Cerebellar nuclear complex (tissue), 1 donor: ENCODE results near the gene RPP14.
"Not testable (repeated sequence)": the region's sequence is repeated elsewhere in the genome, so short reads cannot be mapped to it uniquely, and the experiment has no call there.

Source experiments
- DNase-seq, 2 experiments: peaks; one replicate each; lab custom pipeline; 2025; lab: John Stamatoyannopoulos, UW

Gene RPP14

DNA sequence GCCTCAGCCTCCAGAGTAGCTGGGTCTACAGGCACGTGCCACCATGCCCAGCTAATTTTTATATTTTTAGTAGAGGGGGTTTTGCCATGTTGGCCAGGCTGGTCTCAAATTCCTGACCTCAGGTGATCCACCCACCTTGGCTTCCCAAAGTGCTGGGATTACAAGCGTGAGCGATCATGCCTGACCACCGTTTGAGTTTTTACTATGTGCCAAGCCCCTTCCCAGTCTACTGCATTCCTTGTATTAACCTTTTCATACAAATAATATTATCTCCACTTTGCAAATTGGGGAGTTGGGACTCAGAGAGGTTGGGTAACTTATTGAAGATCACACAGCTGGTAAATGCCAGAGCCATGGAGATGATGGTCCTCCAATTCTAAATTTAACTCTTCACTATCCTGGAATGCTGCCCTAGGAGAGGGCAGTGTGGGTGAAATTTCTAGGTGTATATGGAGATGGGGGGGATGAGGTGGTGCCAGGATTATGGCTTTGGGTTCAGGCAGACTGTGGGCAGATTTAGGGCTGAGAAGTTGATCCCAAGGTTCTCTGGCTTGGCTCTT lies 25.6 kb downstream of the RPP14 start:
- DNase-seq, result no peak

GRCh38 chr3:58332575-58333188 lies 26.6 kb downstream of the RPP14 start, which contains the start of gene PXK:
TSS of gene PXK (plus strand) at chr3:58332892. CDS start at chr3:58332989, 97 bp downstream.
- peak; percentile 4 to 35 for DNase-seq

DNA sequence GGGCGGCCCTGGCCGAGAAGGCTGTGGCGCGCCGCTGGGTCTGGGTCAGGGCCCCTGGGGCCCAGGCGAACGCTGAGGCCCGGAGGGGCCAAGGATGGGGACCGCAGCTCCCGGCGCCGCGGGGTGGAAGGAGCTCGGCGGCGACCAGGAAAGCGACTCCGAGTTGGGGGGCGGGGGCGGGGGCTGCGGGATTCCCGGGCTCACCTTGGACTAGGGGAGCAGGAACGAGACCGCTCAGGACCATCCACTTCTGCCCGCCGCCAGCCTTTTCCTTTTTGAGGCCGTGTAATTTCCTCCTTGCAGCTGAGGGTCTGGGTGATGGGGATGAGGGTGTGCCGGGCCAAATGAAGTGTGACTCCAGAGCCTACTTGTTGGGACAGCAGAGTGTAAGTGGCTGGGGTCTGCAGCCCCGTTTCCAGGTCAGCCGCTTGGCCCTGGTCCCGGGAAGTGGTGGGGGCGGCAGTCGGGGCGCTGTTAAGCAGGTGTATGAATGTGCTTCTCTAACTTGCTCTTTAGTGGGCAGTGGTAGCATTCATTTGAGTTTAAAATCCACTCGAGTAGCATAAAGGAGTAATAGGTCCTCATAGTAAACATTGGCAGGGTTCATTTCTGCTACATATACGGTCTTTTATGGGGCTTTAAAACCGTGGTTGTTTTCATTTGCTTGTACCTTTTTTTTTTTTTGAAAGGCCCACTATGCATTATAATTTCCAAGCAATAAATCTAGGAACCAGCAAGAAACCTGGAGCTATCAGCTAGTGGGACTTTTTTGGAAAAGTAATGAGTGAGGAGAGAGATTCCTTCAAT lies 27.4 kb downstream of the RPP14 start:
- DNase-seq, result no peak

- DNase-seq, result no peak
Observed at GRCh38 chr3:58334013-58334321, 27.9 kb downstream of the RPP14 start.

DNA sequence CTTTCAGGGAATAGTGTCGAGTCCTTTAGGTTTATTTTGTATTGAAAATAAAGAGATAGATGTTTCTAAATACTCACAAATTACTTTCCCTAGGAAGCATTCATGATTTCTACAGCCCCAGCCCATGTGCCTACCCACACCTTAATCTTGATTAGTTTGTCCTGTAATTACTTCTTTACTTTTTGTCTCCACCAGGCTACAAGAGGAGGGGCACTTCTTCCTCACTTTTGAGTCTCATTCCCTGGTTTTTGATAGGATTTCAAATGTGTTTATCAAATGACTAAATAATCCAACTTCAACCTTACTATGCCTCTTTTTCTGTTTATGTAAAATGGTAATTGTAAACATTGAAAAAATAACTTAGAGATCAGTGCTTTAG lies 28.4 kb downstream of the RPP14 start:
- DNase-seq, result no peak

GRCh38 chr3:58335652-58335947 lies 29.6 kb downstream of the RPP14 start:
- DNase-seq, result no peak

GRCh38 chr3:58336135-58336882 lies 30.3 kb downstream of the RPP14 start:
- DNase-seq, result no peak

GRCh38 chr3:58337190-58337589 lies 31.1 kb downstream of the RPP14 start:
- DNase-seq, result no peak

DNA sequence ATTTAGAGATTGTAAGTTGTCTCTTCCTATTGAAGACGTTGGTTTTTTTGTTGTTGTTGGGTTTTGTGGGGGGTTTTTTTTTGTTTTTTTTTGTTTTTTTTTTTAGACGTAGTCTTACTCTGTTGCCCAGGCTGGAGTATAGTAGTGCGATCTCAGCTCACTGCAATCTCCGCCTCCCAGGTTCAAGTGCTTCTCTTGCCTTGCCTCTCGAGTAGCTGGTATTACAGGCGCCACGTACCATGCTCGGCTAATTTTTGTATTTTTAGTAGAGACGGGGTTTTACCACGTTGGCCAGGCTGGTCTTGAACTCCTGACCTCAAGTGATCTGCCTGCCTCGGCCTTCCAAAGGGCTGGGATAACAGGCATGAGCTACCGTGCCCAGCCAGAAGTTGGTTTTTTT lies 33.1 kb downstream of the RPP14 start:
- DNase-seq, result not testable (repeated sequence)

GRCh38 chr3:58340594-58341244 lies 34.7 kb downstream of the RPP14 start:
- DNase-seq, result no peak

DNA sequence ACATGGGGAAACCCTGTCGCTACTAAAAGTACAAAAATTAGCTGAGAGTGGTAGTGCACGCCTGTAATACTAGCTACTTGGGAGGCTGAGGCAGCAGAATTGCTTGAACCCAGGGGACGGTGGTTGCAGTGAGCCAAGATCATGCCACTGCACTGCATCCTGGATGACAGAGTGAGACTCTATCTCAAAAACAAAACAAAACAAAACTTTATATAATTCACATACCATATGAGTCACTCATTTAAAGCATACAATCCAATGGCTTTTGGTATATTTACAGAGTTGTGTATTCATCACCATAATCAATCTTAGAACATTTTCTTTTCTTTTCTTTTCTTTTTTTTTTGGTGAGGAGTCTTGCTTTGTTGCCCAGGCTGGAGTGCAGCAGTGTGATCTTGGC lies 35.3 kb downstream of the RPP14 start:
- no peak for DNase-seq

DNA sequence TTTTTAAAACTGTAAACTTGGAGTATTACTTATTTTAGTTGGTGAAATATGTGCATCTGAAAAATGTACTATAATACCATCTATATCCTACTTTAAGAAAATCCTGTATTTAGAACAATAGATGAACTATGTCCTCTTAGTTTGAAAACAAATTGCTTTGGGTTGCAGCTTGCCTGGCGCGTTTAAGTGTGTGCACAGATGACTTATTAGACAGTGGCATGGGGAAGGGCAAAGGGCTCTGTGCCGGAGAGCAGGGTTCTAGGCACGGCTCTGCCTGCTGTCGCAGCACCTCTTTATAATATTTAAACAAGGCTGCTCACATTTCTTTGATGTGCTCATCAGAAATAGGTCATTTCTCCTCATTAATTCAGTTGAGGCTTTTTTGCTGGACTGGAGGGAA lies 36.6 kb downstream of the RPP14 start:
- no peak for DNase-seq

GRCh38 chr3:58345457-58345856 lies 39.4 kb downstream of the RPP14 start:
- no peak for DNase-seq

DNA sequence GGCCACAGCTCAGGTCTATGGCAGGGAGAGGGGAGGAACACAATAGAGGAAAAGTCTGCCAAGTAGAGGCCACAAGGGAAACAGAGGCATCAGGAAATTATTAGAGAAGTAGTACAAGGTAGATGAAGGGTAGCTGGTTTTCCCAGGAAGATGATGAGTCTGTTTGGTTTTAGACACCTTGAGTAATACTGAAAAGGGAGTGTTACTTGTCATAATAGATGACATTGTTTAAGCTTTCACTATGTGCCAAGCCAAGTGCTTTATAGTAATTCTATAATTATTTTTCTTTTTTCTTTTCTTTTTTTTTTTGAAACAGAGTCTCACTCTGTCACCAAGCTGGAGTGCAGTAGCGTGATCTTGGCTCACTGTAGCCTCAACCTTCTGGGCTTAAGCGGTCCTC lies 40.3 kb downstream of the RPP14 start:
- no peak for DNase-seq

GRCh38 chr3:58347984-58348383 lies 41.9 kb downstream of the RPP14 start:
- DNase-seq, result no peak

- DNase-seq, result no peak
Observed at GRCh38 chr3:58349792-58350626, 44.0 kb downstream of the RPP14 start.

GRCh38 chr3:58350627-58351013 lies 44.6 kb downstream of the RPP14 start:
- no peak for DNase-seq

- DNase-seq, result no peak
Observed at GRCh38 chr3:58351920-58352319, 45.9 kb downstream of the RPP14 start.

DNA sequence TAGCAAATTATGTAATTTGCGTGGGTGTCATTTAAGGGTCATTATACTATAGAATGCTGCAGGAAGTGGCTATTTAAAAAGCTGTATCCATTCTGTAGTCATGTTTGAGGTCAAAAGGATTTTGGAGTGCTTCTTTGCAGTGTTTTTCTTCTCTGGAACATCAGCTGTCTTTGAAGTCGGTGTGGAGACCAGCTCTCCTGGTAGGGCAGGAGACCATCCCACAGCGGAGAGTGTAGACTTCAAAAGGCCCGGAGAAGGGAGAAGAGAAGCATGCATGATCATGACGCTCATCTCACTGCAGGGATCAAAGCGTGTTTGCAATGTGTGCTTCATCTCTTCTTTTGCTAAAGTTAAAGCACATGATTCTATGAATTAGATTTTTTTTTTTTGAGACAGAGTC lies 46.6 kb downstream of the RPP14 start:
- DNase-seq, result no peak

- DNase-seq, result no peak
Observed at GRCh38 chr3:58353722-58354553, 47.9 kb downstream of the RPP14 start.

GRCh38 chr3:58355179-58355578 lies 49.1 kb downstream of the RPP14 start:
- no peak for DNase-seq
